ENCODE results near the gene DGKA.

DNA sequence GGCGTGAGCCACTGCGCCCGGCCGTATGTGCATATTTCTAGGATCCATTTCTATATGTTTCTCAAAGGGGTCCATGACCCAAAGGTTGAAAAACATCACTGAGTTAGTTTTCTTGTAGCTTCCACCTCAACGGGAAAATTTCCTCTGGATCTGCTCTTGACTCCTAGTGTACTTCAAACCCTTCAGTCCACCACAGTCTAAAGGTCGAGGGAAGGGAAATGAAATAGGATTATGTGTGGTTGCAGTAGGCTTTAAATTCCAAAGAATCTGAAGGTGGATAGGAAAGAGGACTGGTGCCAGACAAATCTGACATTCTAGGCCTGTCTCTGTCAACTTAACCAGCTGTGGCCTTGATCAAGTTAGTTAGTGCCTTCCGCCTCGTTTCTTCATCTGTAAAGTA lies 64.4 kb downstream of the DGKA start:
- no peak for TF ChIP-seq POLR2A (IDR thresholded peaks at IDR 0.05)
- TF ChIP-seq, protein P1, sequence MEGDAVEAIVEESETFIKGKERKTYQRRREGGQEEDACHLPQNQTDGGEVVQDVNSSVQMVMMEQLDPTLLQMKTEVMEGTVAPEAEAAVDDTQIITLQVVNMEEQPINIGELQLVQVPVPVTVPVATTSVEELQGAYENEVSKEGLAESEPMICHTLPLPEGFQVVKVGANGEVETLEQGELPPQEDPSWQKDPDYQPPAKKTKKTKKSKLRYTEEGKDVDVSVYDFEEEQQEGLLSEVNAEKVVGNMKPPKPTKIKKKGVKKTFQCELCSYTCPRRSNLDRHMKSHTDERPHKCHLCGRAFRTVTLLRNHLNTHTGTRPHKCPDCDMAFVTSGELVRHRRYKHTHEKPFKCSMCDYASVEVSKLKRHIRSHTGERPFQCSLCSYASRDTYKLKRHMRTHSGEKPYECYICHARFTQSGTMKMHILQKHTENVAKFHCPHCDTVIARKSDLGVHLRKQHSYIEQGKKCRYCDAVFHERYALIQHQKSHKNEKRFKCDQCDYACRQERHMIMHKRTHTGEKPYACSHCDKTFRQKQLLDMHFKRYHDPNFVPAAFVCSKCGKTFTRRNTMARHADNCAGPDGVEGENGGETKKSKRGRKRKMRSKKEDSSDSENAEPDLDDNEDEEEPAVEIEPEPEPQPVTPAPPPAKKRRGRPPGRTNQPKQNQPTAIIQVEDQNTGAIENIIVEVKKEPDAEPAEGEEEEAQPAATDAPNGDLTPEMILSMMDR (IDR thresholded peaks at IDR 0.05), result no peak
